HepG2 (cell line): ENCODE data around the gene CYP46A1. TPM values are rescaled to one million over a fixed set of nuclear protein-coding genes. Genes with fewer than 3 reads are reported as not detected.

Experiments
- ATAC-seq: fragments of 200-7000 bp; cut with Tn5 transposase; 3 replicates; pipeline ENCODE4 v1.9.1; 2020; ENCODE audit warnings: mild to moderate bottlenecking, moderate library complexity
- BruUV-seq: library from RNA; stranded (reverse); fragments of 400-500 nt; replicated peaks from 2 replicates; lab custom pipeline; 2021; lab: Mats Ljungman, UMichigan
- CTCF ChIA-PET: fragments of 300-600 bp; formaldehyde crosslinking; extraction: SDS; loops from one replicate; lab custom pipeline; 2021; ENCODE audit warnings: low total read pairs, inconsistent platforms, low intra/inter-chr PET ratio; lab: Yijun Ruan, JAX
- POLR2A ChIA-PET: fragments of 350-600 bp; sonication (Branson Sonifier 250); formaldehyde crosslinking; loops from one replicate; lab custom pipeline; 2020; ENCODE audit warnings: antibody characterized with exemption, inconsistent platforms; lab: Yijun Ruan, JAX
- DNase-seq: peaks from one replicate; pipeline ENCODE4 v3.0.0-alpha.2; 2015; ENCODE audit warnings: low spot score
- FAIRE-seq: peaks from 3 replicates; lab custom pipeline; 2011; peaks lifted over from hg19 to GRCh38; lab: Jason Lieb, UNC
- H2AFZ ChIP-seq: one replicate; pipeline ENCODE4 v1.6.1; 2011; ENCODE audit warnings: low read length, inconsistent platforms
- H3K27ac ChIP-seq: fragments of 300-600 bp; 3 replicates; pipeline ENCODE4 v1.8.0; 2011; ENCODE audit warnings: mixed run types, mild to moderate bottlenecking, mixed read lengths, low read length, inconsistent platforms; ENCODE audit not compliant: insufficient read depth; ENCODE audit errors: extremely low read length
- H3K27me3 ChIP-seq, 2 experiments: fragments of 200-600 bp in 1 of 2; 2 replicates in 1 of 2; 3 replicates in 1 of 2; pipeline versions ENCODE4 v1.6.0 to v1.8.0; 2011; ENCODE audit warnings: low read length in 2 of 2, mild to moderate bottlenecking in 2 of 2, moderate library complexity in 2 of 2, inconsistent platforms in 1 of 2; ENCODE audit not compliant: insufficient read depth in 2 of 2, control insufficient read depth in 1 of 2
- H3K36me3 ChIP-seq, 2 experiments: fragments of 200-600 bp in 1 of 2; replicated peaks in 1 of 2; 2 replicates in 1 of 2; 3 replicates in 1 of 2; pipeline versions ENCODE4 v1.5.1 to v1.8.0; 2011; ENCODE audit warnings: low read length in 2 of 2, inconsistent platforms in 1 of 2; ENCODE audit not compliant: insufficient read depth in 2 of 2, control insufficient read depth in 1 of 2
- H3K4me1 ChIP-seq: 2 replicates; pipeline ENCODE4 v1.5.1; 2012; ENCODE audit warnings: low read length, inconsistent platforms; ENCODE audit not compliant: insufficient read depth
- H3K4me2 ChIP-seq: 2 replicates; pipeline ENCODE4 v1.6.0; 2011; ENCODE audit warnings: low read depth, low read length, inconsistent platforms
- H3K4me3 ChIP-seq, 3 experiments: fragments of 200-600 bp in 1 of 3; sonication (generic), shearing (Covaris generic) in 1 of 3; replicated peaks in 1 of 3; 2 replicates each; pipeline ENCODE4 v1.5.1; 2011 to 2016; ENCODE audit warnings: low read length in 3 of 3, inconsistent platforms in 2 of 3, low read depth in 2 of 3, mild to moderate bottlenecking in 2 of 3, control low read depth in 1 of 3, mixed read lengths in 1 of 3; ENCODE audit not compliant: insufficient read depth in 1 of 3
- H3K79me2 ChIP-seq: one replicate; pipeline ENCODE4 v1.6.1; 2011; ENCODE audit warnings: low read length, inconsistent platforms; ENCODE audit not compliant: insufficient read depth
- H3K9ac ChIP-seq: 2 replicates; pipeline ENCODE4 v1.6.0; 2011; ENCODE audit warnings: mild to moderate bottlenecking, low read depth, low read length, inconsistent platforms; ENCODE audit not compliant: insufficient read depth
- H3K9me3 ChIP-seq: 2 replicates; pipeline ENCODE4 v1.5.1; 2012; ENCODE audit warnings: mild to moderate bottlenecking, low read length
- H4K20me1 ChIP-seq: 2 replicates; pipeline ENCODE4 v1.6.0; 2011; ENCODE audit warnings: inconsistent platforms, mild to moderate bottlenecking, low read length, moderate library complexity; ENCODE audit not compliant: insufficient read depth
- AKNA ChIP-seq: sonication (generic); formaldehyde crosslinking; IDR thresholded peaks from 2 replicates; pipeline ENCODE4 v1.4.0; 2020; ENCODE audit warnings: missing genetic modification reagents, borderline replicate concordance
- ELF3 ChIP-seq: IDR thresholded peaks from 2 replicates; pipeline ENCODE4 v1.6.1; 2016; ENCODE audit warnings: missing genetic modification reagents, missing compliant biosample characterization
- KMT2A ChIP-seq: sonication (generic); formaldehyde crosslinking; IDR thresholded peaks from 2 replicates; pipeline ENCODE4 v1.4.0; 2020; ENCODE audit warnings: missing genetic modification reagents
- NFYC ChIP-seq: IDR thresholded peaks from 2 replicates; pipeline ENCODE4 v1.6.1; 2016; ENCODE audit warnings: missing genetic modification reagents, missing compliant biosample characterization
- PCBP1 ChIP-seq: fragments of 200-400 bp; formaldehyde crosslinking; IDR thresholded peaks from 2 replicates; pipeline ENCODE4 v1.6.1; 2017; ENCODE audit warnings: mild to moderate bottlenecking, low read depth, low read length, borderline replicate concordance
- ZNF362 ChIP-seq: sonication (generic); formaldehyde crosslinking; IDR thresholded peaks from 2 replicates; pipeline ENCODE4 v1.4.0; 2020; ENCODE audit warnings: missing genetic modification reagents, mild to moderate bottlenecking, borderline replicate concordance
- WGBS: methylation state at CpG from one replicate; pipeline ENCODE4 v1.1.6; 2017; ENCODE audit warnings: low lambda C conversion rate; 5-methylcytosine and 5-hydroxymethylcytosine counted together
- in situ Hi-C: cut with HindIII; loops from 2 replicates; pipeline ENCODE4 v1.10.0; 2017; ENCODE audit warnings: low pct_unique_long_range_greater_than_20kb; ENCODE audit not compliant: extremely low pct_ligation_motif_present
- intact Hi-C: fragments of 100-400 bp; cut with micrococcal nuclease; formaldehyde crosslinking; loops from one replicate; pipeline ENCODE4 v1.10.0; 2022; ENCODE audit not compliant: unreplicated experiment
- polyA plus RNA-seq, 8 experiments: library from polyadenylated mRNA; depleted of rRNA in 3 of 8; stranded (reverse) in 7 of 8; unstranded in 1 of 8; fragments of >200 nt; fragmentation: Illumina TruSeq in 4 of 8; extraction: Trizol in 4 of 8; gene quantifications; 2 replicates each; pipeline versions ENCODE4 v1.2.1 to v1.2.3, GENCODE V29; 2011 to 2016; ENCODE audit warnings: low read depth in 4 of 8, missing spikeins in 1 of 8, mixed read lengths in 1 of 8; ENCODE audit not compliant: insufficient read depth in 1 of 8
- total RNA-seq, 5 experiments: library from RNA; depleted of rRNA; stranded (reverse); fragments of >200 nt; fragmentation: Illumina TruSeq; extraction: Trizol; gene quantifications; 2 replicates each; pipeline ENCODE4 v1.2.3, GENCODE V29; 2016; ENCODE audit warnings: low read depth in 1 of 5

CYP46A1 gene
- total and polyA plus RNA-seq, 2 of the 13 experiments (the other 11 are each of a cell fraction or from before 2014, with no cell fraction given): not detected

GRCh38 chr14:99663386-99664057 is 20.6 kb upstream of the CYP46A1 start:
- POLR2A ChIA-PET: interaction anchor here (0.6 kb wide), 1 partner anchor 19 kb away, joined by 3 read pairs; no protein-coding TSS in a partner anchor
- no peak for ATAC-seq
- Histone ChIP-seq H3K4me2 (peak overlapping the region; percentile 52), H3K27ac (no peak overlapping the region), H4K20me1 (no peaks in the 10 kb centered on the region), H3K9ac (no peak overlapping the region), H3K4me3 (no peak overlapping the region; a peak in 1 of 6 replicates), H3K27me3 (peaks cover 4 to 21% of the 10 kb centered on the region in 2 experiments; a peak in 3 of 5 replicates), H3K79me2 (no peaks in the 10 kb centered on the region), H3K9me3 (no peaks in the 10 kb centered on the region), H3K4me1 (peaks cover 37% of the 10 kb centered on the region), H3K36me3 (no peaks in the 10 kb centered on the region), H2AFZ (peak overlapping the region; percentile 44)
- CTCF ChIA-PET: no interaction called here
- DNase-seq: no peak
- no peak for TF ChIP-seq PCBP1
- BruUV-seq: no TSS peak
- intact Hi-C loops: no loop called here
- FAIRE-seq: no peak
- in situ Hi-C loops: no loop called here
- 26% methylated on average over 12 of the region's 12 CpGs for WGBS

- ChIA-PET CTCF (no interaction called here), POLR2A (no interaction called here)
- Histone ChIP-seq H3K9me3 (no peaks in the 10 kb centered on the region), H2AFZ (no peak overlapping the region), H3K27me3 (peaks cover 6 to 24% of the 10 kb centered on the region in 2 experiments; a peak in 3 of 5 replicates), H3K36me3 (no peaks in the 10 kb centered on the region), H3K4me3 (no peak overlapping the region; a peak in 1 of 6 replicates), H3K79me2 (no peaks in the 10 kb centered on the region), H3K4me2 (peak overlapping the region; percentile 37), H3K9ac (no peak overlapping the region), H4K20me1 (no peaks in the 10 kb centered on the region), H3K27ac (peak overlapping the region; percentile 0), H3K4me1 (peaks cover 37% of the 10 kb centered on the region)
- intact Hi-C loops (no loop called here), in situ Hi-C loops (no loop called here)
- DNase-seq (peak; percentile 32), FAIRE-seq (peak; percentile 56), ATAC-seq (peak; percentile 70)
- 8% methylated on average over 8 of the region's 8 CpGs for WGBS
- BruUV-seq: no TSS peak
- TF ChIP-seq ZNF362: peak; percentile 63; the same call in 1 of the 2 replicates
- no peak for TF ChIP-seq AKNA (CRISPR knock-in tag)
- no peak for TF ChIP-seq ELF3 (CRISPR knock-in tag)
- TF ChIP-seq NFYC (CRISPR knock-in tag): no peak
- no peak for TF ChIP-seq KMT2A (CRISPR knock-in tag)
Observed at GRCh38 chr14:99664058-99664936, 19.8 kb upstream of the CYP46A1 start.
